HepG2 (cell line): ENCODE measurements around the gene YLPM1.

Source experiments
- HOXD1 ChIP-seq: sonication (generic); formaldehyde crosslinking; IDR thresholded peaks from 2 replicates; pipeline ENCODE4 v1.5.0; 2020; ENCODE audit warnings: missing genetic modification reagents
- JUNB ChIP-seq: sonication (generic); formaldehyde crosslinking; IDR thresholded peaks from 2 replicates; pipeline ENCODE4 v1.8.0; 2022; ENCODE audit warnings: missing genetic modification reagents, mild to moderate bottlenecking, borderline replicate concordance
- KIAA2018 ChIP-seq: sonication (generic); formaldehyde crosslinking; IDR thresholded peaks from 2 replicates; pipeline ENCODE4 v1.5.0; 2020; ENCODE audit warnings: mild to moderate bottlenecking, missing genetic modification reagents, borderline replicate concordance
- NR3C1 ChIP-seq: sonication (generic); formaldehyde crosslinking; IDR thresholded peaks from 2 replicates; pipeline ENCODE4 v1.4.0; 2020; ENCODE audit warnings: missing genetic modification reagents
- ZBTB8A ChIP-seq: sonication (generic); formaldehyde crosslinking; IDR thresholded peaks from 2 replicates; pipeline ENCODE4 v1.4.0; 2020; ENCODE audit warnings: mild to moderate bottlenecking, low read depth, missing genetic modification reagents, borderline replicate concordance

- TF ChIP-seq ZBTB8A (CRISPR knock-in tag), result no peak
- no peak for TF ChIP-seq NR3C1
- no peak for TF ChIP-seq JUNB (CRISPR knock-in tag)
- TF ChIP-seq HOXD1, result no peak
- no peak for TF ChIP-seq KIAA2018 (CRISPR knock-in tag)
These were observed 113.1 kb downstream of the YLPM1 start, which contains the start of gene PROX2 for GRCh38 chr14:74875941-74876913.
